CD14-positive monocyte (primary cell): Measurements from ENCODE around the gene FRS3. TPM values are rescaled to one million over a fixed set of nuclear protein-coding genes. Genes with fewer than 3 reads are reported as not detected.

Source experiments
- DNase-seq, 3 donors: peaks; one replicate each; pipeline ENCODE4 v3.0.0-alpha.2; 2011 to 2022
- H2AFZ ChIP-seq: 2 replicates; pipeline ENCODE4 v1.6.0; 2012; ENCODE audit warnings: mild to moderate bottlenecking, low read depth, low read length, inconsistent platforms; ENCODE audit not compliant: insufficient read depth, poor library complexity, severe bottlenecking
- H3K27ac ChIP-seq, 2 donors: 1 replicate in 1 of 2; 2 replicates in 1 of 2; pipeline ENCODE4 v1.5.1; 2012 to 2013; ENCODE audit warnings: low read length in 2 of 2, control low read depth in 1 of 2, inconsistent platforms in 1 of 2, low read depth in 1 of 2, mild to moderate bottlenecking in 1 of 2
- H3K27me3 ChIP-seq, 2 donors: one replicate each; pipeline versions ENCODE4 v1.6.0 to v1.6.1; 2011 to 2013; ENCODE audit warnings: low read length in 2 of 2; ENCODE audit not compliant: control insufficient read depth in 2 of 2, insufficient read depth in 2 of 2
- H3K36me3 ChIP-seq, 2 donors: replicated peaks in 1 of 2; 1 replicate in 1 of 2; 2 replicates in 1 of 2; pipeline versions ENCODE4 v1.5.1 to v1.6.1; 2012 to 2013; ENCODE audit warnings: low read length in 2 of 2, control low read depth in 1 of 2, inconsistent platforms in 1 of 2, mild to moderate bottlenecking in 1 of 2; ENCODE audit not compliant: insufficient read depth in 2 of 2, control insufficient read depth in 1 of 2
- H3K4me1 ChIP-seq, 2 donors: 1 replicate in 1 of 2; 2 replicates in 1 of 2; pipeline versions ENCODE4 v1.5.1 to v1.6.1; 2012 to 2013; ENCODE audit warnings: low read length in 2 of 2, control low read depth in 1 of 2, inconsistent platforms in 1 of 2, mild to moderate bottlenecking in 1 of 2, moderate library complexity in 1 of 2; ENCODE audit not compliant: insufficient read depth in 2 of 2, control insufficient read depth in 1 of 2
- H3K4me2 ChIP-seq: replicated peaks from 2 replicates; pipeline ENCODE3; 2012; ENCODE audit warnings: low read length, moderate library complexity, mild to moderate bottlenecking; ENCODE audit not compliant: poor library complexity, severe bottlenecking; ENCODE audit errors: extremely low read depth
- H3K4me3 ChIP-seq, 3 experiments: fragments of 200-600 bp in 1 of 3; sonication (generic) in 1 of 3; replicated peaks in 1 of 3; 1 replicate in 2 of 3; 2 replicates in 1 of 3; pipeline ENCODE4 v1.5.1; 2011 to 2013; ENCODE audit warnings: low read length in 3 of 3, mild to moderate bottlenecking in 3 of 3, control low read depth in 2 of 3, low read depth in 2 of 3, inconsistent platforms in 1 of 3, moderate library complexity in 1 of 3
- H3K79me2 ChIP-seq: 2 replicates; pipeline ENCODE4 v1.6.0; 2012; ENCODE audit warnings: mild to moderate bottlenecking, control low read depth, inconsistent platforms, low read length, moderate library complexity; ENCODE audit not compliant: insufficient read depth
- H3K9ac ChIP-seq: 2 replicates; pipeline ENCODE4 v1.6.0; 2017; ENCODE audit warnings: low read length, mild to moderate bottlenecking; ENCODE audit not compliant: insufficient read depth, poor library complexity, severe bottlenecking
- H3K9me3 ChIP-seq, 2 donors: replicated peaks in 1 of 2; 1 replicate in 1 of 2; 2 replicates in 1 of 2; pipeline versions ENCODE4 v1.5.1 to v1.6.1; 2012 to 2013; ENCODE audit warnings: low read length in 2 of 2, control low read depth in 1 of 2; ENCODE audit not compliant: control insufficient read depth in 1 of 2, insufficient read depth in 1 of 2
- H4K20me1 ChIP-seq: 2 replicates; pipeline ENCODE4 v1.6.0; 2012; ENCODE audit warnings: mild to moderate bottlenecking, low read length, control low read depth, moderate library complexity; ENCODE audit not compliant: insufficient read depth
- H3K27ac Mint-ChIP-seq, 7 donors: one replicate each; pipeline ENCODE4 v1.8.0; 2020; ENCODE audit warnings: mild to moderate bottlenecking in 7 of 7, mixed read lengths in 7 of 7, moderate library complexity in 6 of 7, inconsistent platforms in 2 of 7
- H3K27me3 Mint-ChIP-seq, 3 donors: one replicate each; pipeline ENCODE4 v1.8.0; 2021 to 2022; ENCODE audit warnings: low read depth in 3 of 3, mild to moderate bottlenecking in 3 of 3, mixed read lengths in 3 of 3, moderate library complexity in 3 of 3, inconsistent platforms in 1 of 3
- H3K36me3 Mint-ChIP-seq, 2 donors: one replicate each; pipeline ENCODE4 v1.8.0; 2020; ENCODE audit warnings: mixed read lengths in 2 of 2, inconsistent platforms in 1 of 2, mild to moderate bottlenecking in 1 of 2
- H3K4me1 Mint-ChIP-seq: one replicate; pipeline ENCODE4 v1.8.0; 2020; ENCODE audit warnings: mild to moderate bottlenecking, mixed read lengths
- H3K4me3 Mint-ChIP-seq, 2 donors: one replicate each; pipeline ENCODE4 v1.8.0; 2020; ENCODE audit warnings: mild to moderate bottlenecking in 2 of 2, mixed read lengths in 2 of 2, moderate library complexity in 1 of 2
- H3K9me3 Mint-ChIP-seq, 7 donors: one replicate each; pipeline ENCODE4 v1.8.0; 2020 to 2022; ENCODE audit warnings: mixed read lengths in 7 of 7, mild to moderate bottlenecking in 6 of 7, moderate library complexity in 6 of 7, inconsistent platforms in 2 of 7
- WGBS: methylation state at CpG from one replicate; pipeline ENCODE4 v1.1.5; 2013; ENCODE audit warnings: missing lambda C conversion rate; ENCODE audit not compliant: insufficient coverage; 5-methylcytosine and 5-hydroxymethylcytosine counted together
- intact Hi-C, 2 donors: fragments of 100-400 bp; cut with micrococcal nuclease; formaldehyde crosslinking; loops; one replicate each; pipeline versions ENCODE4 v1.15.0 to v1.15.1; 2023
- polyA plus RNA-seq, 3 donors: library from polyadenylated mRNA; depleted of rRNA in 1 of 3; unstranded in 2 of 3; stranded (reverse) in 1 of 3; fragments of 300-500 nt in 2 of 3; fragments of >200 nt in 1 of 3; fragmentation: Illumina TruSeq in 2 of 3; gene quantifications; 1 replicate in 2 of 3; 2 replicates in 1 of 3; pipeline ENCODE4 v1.2.3, GENCODE V29; 2012 to 2021
- TF ChIP-seq, protein P1 (sequence below): fragments of 200-600 bp; IDR thresholded peaks from one replicate; pipeline ENCODE4 v1.8.0; 2022; ENCODE audit warnings: antibody characterized with exemption, mild to moderate bottlenecking

FRS3 gene
- polyA plus RNA-seq, 3 donors: 1.3 to 7.0 (median 2.6) TPM

DNA sequence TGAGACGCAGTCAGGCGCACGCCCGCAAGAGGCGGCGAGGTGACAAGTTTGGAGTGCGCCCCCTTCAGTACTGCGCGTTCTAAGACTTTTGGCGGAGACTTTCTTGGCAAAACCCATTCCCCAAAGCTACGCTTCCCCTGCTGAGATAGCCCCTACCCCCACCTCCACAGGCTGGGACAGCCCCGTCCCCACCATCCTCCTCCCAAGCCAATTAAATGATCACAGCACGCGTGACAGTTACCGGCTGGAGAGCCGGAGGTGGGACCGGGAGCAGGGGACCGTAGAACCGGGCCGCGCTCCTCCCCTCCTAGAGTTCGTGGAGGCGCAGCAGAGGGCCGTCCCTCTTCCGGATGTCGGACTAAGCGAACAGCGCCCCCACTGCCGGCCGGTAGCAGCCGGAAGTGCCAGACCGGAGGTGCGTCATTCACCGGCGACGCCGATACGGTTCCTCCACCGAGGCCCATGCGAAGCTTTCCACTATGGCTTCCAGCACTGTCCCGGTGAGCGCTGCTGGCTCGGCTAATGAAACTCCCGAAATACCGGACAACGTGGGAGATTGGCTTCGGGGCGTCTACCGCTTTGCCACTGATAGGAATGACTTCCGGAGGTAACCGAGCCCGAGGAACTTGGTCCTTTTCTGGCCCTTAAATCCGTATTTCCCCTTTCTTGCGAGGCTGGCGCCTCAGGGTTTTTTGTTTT, 7.7 kb upstream of the FRS3 start, which contains the start of gene TOMM6:
TOMM6 (plus strand) TSS at position 476 of the 699 bp plus-strand sequence; CDS start at position 480, 4 bp downstream.
- Histone ChIP-seq H3K36me3 (peaks cover 28 to 35% of the 10 kb centered on the region in 2 donors), H3K4me3 (peak within 1 kb of the TSS; percentile 78 to 99 (median 83)), H3K9me3 (no peaks in the 10 kb centered on the region), H4K20me1 (peaks cover 22% of the 10 kb centered on the region), H3K27ac (peak within 1 kb of the TSS; percentile 82 to 86), H3K27me3 (no peaks in the 10 kb centered on the region), H3K4me2 (peak within 1 kb of the TSS; percentile 95), H3K4me1 (peaks cover 30 to 58% of the 10 kb centered on the region in 2 donors), H3K79me2 (peaks cover 23% of the 10 kb centered on the region), H3K9ac (peak within 1 kb of the TSS; percentile 80), H2AFZ (peak within 1 kb of the TSS; percentile 75)
- Mint-ChIP-seq H3K4me3 (peak within 1 kb of the TSS; percentile 88 to 94), H3K36me3 (peaks cover 28 to 32% of the 10 kb centered on the region in 2 donors), H3K27ac (peak within 1 kb of the TSS; percentile 93 to 97 (median 95)), H3K9me3 (no peaks in the 10 kb centered on the region), H3K4me1 (peaks cover 32% of the 10 kb centered on the region), H3K27me3 (peaks cover 0 to 5% (median 4%) of the 10 kb centered on the region in 3 donors)
- intact Hi-C loops: loop anchor here (2.0 to 10.0 kb wide), 8 partner anchors 53 to 427 kb away; partner anchors contain the start of genes BYSL (in 2 of the 2), MED20 (in 2 of the 2), TAF8 (in 2 of the 2) and USP49 (in 2 of the 2)
- TF ChIP-seq, protein P1, sequence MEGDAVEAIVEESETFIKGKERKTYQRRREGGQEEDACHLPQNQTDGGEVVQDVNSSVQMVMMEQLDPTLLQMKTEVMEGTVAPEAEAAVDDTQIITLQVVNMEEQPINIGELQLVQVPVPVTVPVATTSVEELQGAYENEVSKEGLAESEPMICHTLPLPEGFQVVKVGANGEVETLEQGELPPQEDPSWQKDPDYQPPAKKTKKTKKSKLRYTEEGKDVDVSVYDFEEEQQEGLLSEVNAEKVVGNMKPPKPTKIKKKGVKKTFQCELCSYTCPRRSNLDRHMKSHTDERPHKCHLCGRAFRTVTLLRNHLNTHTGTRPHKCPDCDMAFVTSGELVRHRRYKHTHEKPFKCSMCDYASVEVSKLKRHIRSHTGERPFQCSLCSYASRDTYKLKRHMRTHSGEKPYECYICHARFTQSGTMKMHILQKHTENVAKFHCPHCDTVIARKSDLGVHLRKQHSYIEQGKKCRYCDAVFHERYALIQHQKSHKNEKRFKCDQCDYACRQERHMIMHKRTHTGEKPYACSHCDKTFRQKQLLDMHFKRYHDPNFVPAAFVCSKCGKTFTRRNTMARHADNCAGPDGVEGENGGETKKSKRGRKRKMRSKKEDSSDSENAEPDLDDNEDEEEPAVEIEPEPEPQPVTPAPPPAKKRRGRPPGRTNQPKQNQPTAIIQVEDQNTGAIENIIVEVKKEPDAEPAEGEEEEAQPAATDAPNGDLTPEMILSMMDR: peak; percentile 87
- DNase-seq: peak; percentile 92 to 93 (median 93)
- WGBS: under 1% methylated on average over 55 of the region's 55 CpGs

DNA sequence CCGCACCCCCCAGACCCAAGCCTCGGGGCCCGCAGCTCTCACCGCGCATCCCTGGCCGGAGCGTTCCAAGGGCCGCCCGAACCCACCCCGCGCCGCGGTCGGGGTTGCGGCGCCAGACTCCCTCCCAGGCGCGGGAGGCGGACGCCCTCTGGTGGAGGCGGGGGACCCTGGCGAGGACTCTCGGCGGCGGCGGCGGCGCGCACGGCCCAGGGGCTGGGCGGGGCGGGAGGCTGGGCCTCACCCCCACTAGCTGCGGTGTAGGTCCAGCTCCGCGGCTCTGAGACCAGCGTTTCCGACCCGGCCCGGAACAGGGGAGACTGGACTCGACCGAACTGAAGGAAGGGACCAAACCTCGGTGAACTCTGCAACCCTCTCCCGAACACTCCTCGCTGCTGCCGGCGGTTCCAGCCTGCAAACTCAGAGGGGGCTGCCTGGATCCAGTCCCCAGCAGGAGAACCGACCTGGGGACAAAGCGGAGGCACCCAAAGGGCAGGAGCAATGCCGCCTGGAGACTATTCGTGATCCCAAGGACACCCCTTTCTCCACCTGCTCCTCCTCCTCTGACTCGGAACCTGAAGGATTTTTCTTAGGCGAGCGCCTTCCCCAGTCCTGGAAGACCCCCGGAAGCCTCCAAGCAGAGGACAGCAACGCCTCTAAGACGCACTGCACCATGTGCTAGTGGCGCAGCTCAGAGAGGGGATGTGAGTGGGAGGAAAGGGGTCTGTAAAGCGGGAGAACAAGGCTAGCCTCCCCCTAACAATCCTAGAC, 6.9 kb upstream of the FRS3 start:
- intact Hi-C loops: loop anchor here (2.0 to 10.0 kb wide), 8 partner anchors 52 to 428 kb away; partner anchors contain the start of genes BYSL (in 2 of the 2), MED20 (in 2 of the 2), TAF8 (in 2 of the 2) and USP49 (in 2 of the 2)
- TF ChIP-seq, protein P1: peak; percentile 83
- Histone ChIP-seq H3K36me3 (peaks cover 21 to 27% of the 10 kb centered on the region in 2 donors), H2AFZ (peak overlapping the region; percentile 75), H3K4me2 (peak overlapping the region; percentile 95), H3K27me3 (no peaks in the 10 kb centered on the region), H4K20me1 (peaks cover 21% of the 10 kb centered on the region), H3K9ac (peak overlapping the region; percentile 80), H3K9me3 (no peaks in the 10 kb centered on the region), H3K4me3 (peak overlapping the region; percentile 78 to 99 (median 83)), H3K4me1 (peaks cover 31 to 62% of the 10 kb centered on the region in 2 donors), H3K79me2 (peaks cover 23% of the 10 kb centered on the region), H3K27ac (peak overlapping the region; percentile 82 to 86)
- peak; percentile 64 to 79 (median 68) for DNase-seq
- peaks cover 0 to 7% (median 4%) of the 10 kb centered on the region in 3 donors for H3K27me3 Mint-ChIP-seq
- peak overlapping the region; percentile 93 to 97 (median 95) for H3K27ac Mint-ChIP-seq
- peak overlapping the region; percentile 88 to 94 for H3K4me3 Mint-ChIP-seq
- H3K4me1 Mint-ChIP-seq: peaks cover 35% of the 10 kb centered on the region
- peaks cover 21 to 24% of the 10 kb centered on the region in 2 donors for H3K36me3 Mint-ChIP-seq
- under 1% methylated on average over 54 of the region's 58 CpGs for WGBS
- H3K9me3 Mint-ChIP-seq: no peaks in the 10 kb centered on the region
